ENCODE measurements around the gene SYCP3. TPM values are rescaled to one million over a fixed set of nuclear protein-coding genes. Genes with fewer than 3 reads are reported as not detected.
A peak's percentile ranks its signal among the peaks of the same experiment; 100 is the strongest.

The SYCP3 gene
- total and polyA plus RNA-seq, 2 of the 8 experiments (the other 6 are each of a cell fraction or from before 2014, with no cell fraction given) = 0.02 to 0.07 TPM

GRCh38 chr12:101697197-101697929 is 41.9 kb downstream of the SYCP3 start, which contains the start of gene CHPT1:
Gene CHPT1, plus strand, starts transcription at chr12:101697640. Its CDS starts 222 bp downstream, at chr12:101697862.
- Histone ChIP-seq H4K8ac (ENCODE audit: extremely low read depth, insufficient read depth, low read length) (peak within 1 kb of the TSS; percentile 97), H2BK15ac (ENCODE audit: low read length) (peak within 1 kb of the TSS; percentile 36; the same call in 1 of the 2 replicates), H3K23ac (ENCODE audit: insufficient read length) (no peak within 1 kb of the TSS), H3K9ac (replicated peaks in 1 of 4; ENCODE audit: extremely low read depth in 1 of 4, low read depth in 3 of 4, low read length in 3 of 4) (peak within 1 kb of the TSS; percentile 55 to 88 (median 82); a peak in 6 of 7 replicates), H2BK5ac (ENCODE audit: low read depth, low read length) (peak within 1 kb of the TSS; percentile 67), H2BK12ac (ENCODE audit: low read depth, low read length) (peak within 1 kb of the TSS; percentile 78; the same call in 1 of the 2 replicates), H3K79me1 (ENCODE audit: low read depth, low read length) (no peaks in the 10 kb centered on the region), H3K23me2 (ENCODE audit: low read depth, low read length) (peaks cover 11% of the 10 kb centered on the region; the same call in 1 of the 2 replicates), H3K14ac (ENCODE audit: insufficient read length) (no peak within 1 kb of the TSS), H3K9me3 (ENCODE audit: insufficient read depth in 2 of 2, low read depth in 1 of 2, low read length in 1 of 2) (no peaks in the 10 kb centered on the region), H3K27me3 (replicated peaks in 1 of 4; ENCODE audit: control insufficient read depth in 3 of 4, extremely low read depth in 1 of 4, insufficient read depth in 3 of 4, low read length in 3 of 4) (peaks cover 2 to 18% (median 12%) of the 10 kb centered on the region in 4 experiments), H3K79me2 (ENCODE audit: control insufficient read depth in 1 of 2, insufficient read depth in 2 of 2, low read length in 2 of 2) (0 out of 4 replicates have a peak, but pooled peaks cover 0 to 6% of the 10 kb centered on the region in 2 experiments), H3K36me3 (ENCODE audit: control insufficient read depth in 2 of 4, insufficient read depth in 4 of 4, low read length in 3 of 4) (no peaks in the 10 kb centered on the region), H3K56ac (replicated peaks; ENCODE audit: insufficient read length, low read depth, low read length) (no peak within 1 kb of the TSS), H2AK5ac (ENCODE audit: low read depth, low read length) (no peak within 1 kb of the TSS), H3K18ac (ENCODE audit: extremely low read depth, low read length) (peak within 1 kb of the TSS; percentile 62; the same call in 1 of the 2 replicates), H4K20me1 (replicated peaks in 1 of 2; ENCODE audit: control insufficient read depth in 1 of 2, insufficient read depth in 2 of 2, low read length in 2 of 2) (no peaks in the 10 kb centered on the region), H4K5ac (ENCODE audit: insufficient read length, low read depth, low read length) (peak within 1 kb of the TSS; percentile 32), H2AFZ (ENCODE audit: low read length) (peak within 1 kb of the TSS; percentile 93), H3K27ac (ENCODE audit: low read depth, low read length) (no peak within 1 kb of the TSS), H2BK120ac (replicated peaks; ENCODE audit: low read depth, low read length) (no peak within 1 kb of the TSS), H3K4me1 (replicated peaks in 1 of 4; ENCODE audit: control insufficient read depth in 3 of 4, insufficient read depth in 4 of 4, low read length in 3 of 4) (peaks cover 0 to 4% (median 3%) of the 10 kb centered on the region in 4 experiments; a peak in 3 of 7 replicates), H3K4me3 (ENCODE audit: extremely low read depth in 1 of 4, insufficient read depth in 2 of 4, low read depth in 3 of 4, low read length in 4 of 4) (peak within 1 kb of the TSS; percentile 62 to 87 (median 66)), H3K4ac (replicated peaks; ENCODE audit: insufficient read length, low read depth, low read length) (peak within 1 kb of the TSS; percentile 61), H3K4me2 (ENCODE audit: insufficient read depth in 1 of 2, low read depth in 2 of 2, low read length in 2 of 2) (peak within 1 kb of the TSS; percentile 86 to 89), H4K91ac (replicated peaks; ENCODE audit: insufficient read length, low read length) (peak within 1 kb of the TSS; percentile 26), H2BK20ac (ENCODE audit: low read length) (0 out of 2 replicates have a peak within 1 kb of the TSS, but pooled peaks have one; percentile 38)
- FAIRE-seq (no peak), DNase-seq (ENCODE audit: low read depth in 1 of 2, low spot score in 2 of 2) (peak; percentile 54 to 82)
- POLR2A ChIA-PET (ENCODE audit: partially characterized antibody) = interaction anchor here (0.8 kb wide), 1 partner anchor 160 kb away, joined by 3 read pairs; no protein-coding TSS in a partner anchor
- CTCF ChIA-PET (ENCODE audit: partially characterized antibody) = interaction anchor here (0.6 kb wide), 1 partner anchor 141 kb away, joined by 3 read pairs; no protein-coding TSS in a partner anchor
- WGBS, 2 experiments (ENCODE audit: extremely low coverage in 1 of 2, insufficient coverage in 1 of 2, insufficient read length in 1 of 2, insufficient replicate concordance in 2 of 2, low coverage in 1 of 2, low lambda C conversion rate in 2 of 2, missing lambda C conversion rate in 1 of 2) = 3% methylated on average over 47 of the region's 80 CpGs; no CpG with 5 or more reads in 1 of the 2 experiments
- TF ChIP-seq BACH1 (IDR thresholded peaks at IDR 0.05; ENCODE audit: low read length) = peak; percentile 45; the same call in 1 of the 2 replicates
- TF ChIP-seq NRF1 (IDR thresholded peaks at IDR 0.05; ENCODE audit: low read depth, low read length) = no peak
- TF ChIP-seq SP4 (IDR thresholded peaks at IDR 0.05; ENCODE audit: low read length) = no peak
- no peak for TF ChIP-seq POLR2AphosphoS5 (IDR thresholded peaks at IDR 0.05; ENCODE audit: low read depth, low read length)
- peak; percentile 4 for TF ChIP-seq EZH2 (IDR thresholded peaks at IDR 0.05; ENCODE audit: low read depth, low read length, severe bottlenecking)
- TF ChIP-seq FOSL1 (IDR thresholded peaks at IDR 0.05; ENCODE audit: insufficient read depth, low read depth, low read length) = no peak
- TF ChIP-seq TBP (IDR thresholded peaks at IDR 0.05; ENCODE audit: low read depth, low read length) = peak; percentile 7; the same call in 1 of the 2 replicates
- TF ChIP-seq PHF8 (conservative IDR thresholded peaks at IDR 0.05; ENCODE audit: low read depth, low read length) = peak; percentile 79
- TF ChIP-seq EGR1 (IDR thresholded peaks at IDR 0.05; ENCODE audit: borderline replicate concordance, low read depth, low read length) = no peak
- TF ChIP-seq POLR2A (IDR thresholded peaks at IDR 0.05; ENCODE audit: control extremely low read depth in 1 of 2, low read depth in 2 of 2, low read length in 2 of 2) = peak in 1 of 2 experiments; percentile 47; a peak in 1 of 3 replicates
- 0 out of 2 replicates have a peak, but pooled peaks have one; percentile 27 for TF ChIP-seq CREB1 (IDR thresholded peaks at IDR 0.05)
- peak; percentile 58 for TF ChIP-seq TAF7 (optimal IDR thresholded peaks at IDR 0.05; ENCODE audit: borderline replicate concordance, low read depth, low read length)

Data from H1 (cell line).